Measurements from ENCODE around the gene GPC5. TPM values are rescaled to one million over a fixed set of nuclear protein-coding genes. Genes with fewer than 3 reads are reported as not detected.

Gene GPC5
- polyA plus RNA-seq, 2 of the 4 experiments (the other 2 are of a cell fraction), result not detected

DNA sequence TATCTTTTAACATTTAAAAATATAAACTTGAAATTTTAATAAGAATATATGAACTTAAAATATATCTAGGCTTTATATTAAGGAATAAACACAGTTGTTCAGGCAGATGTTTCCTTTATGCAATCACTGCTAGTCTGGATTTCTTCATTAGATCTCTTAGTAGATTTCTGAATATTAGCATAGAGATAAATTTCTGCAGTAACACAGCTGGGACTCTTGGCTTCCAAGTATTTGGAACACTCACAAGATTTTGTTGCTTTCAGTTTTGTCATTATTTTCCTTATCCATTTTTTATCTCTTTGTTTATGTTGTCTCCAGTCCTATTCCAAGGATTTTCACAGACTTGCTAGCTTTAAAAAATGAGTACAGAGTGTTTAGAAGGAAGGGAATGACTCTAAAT, 857.1 kb downstream of the GPC5 start:
- DNase-seq (ENCODE audit: low read depth in 1 of 2, low spot score in 1 of 2) (no peak), ATAC-seq (no peak), FAIRE-seq (no peak)
- no peaks in the 10 kb centered on the region for H3K4me1 ChIP-seq
- POLR2A ChIA-PET, result no interaction called here
- no peaks in the 10 kb centered on the region for H3K9me3 ChIP-seq
- H3K4me3 ChIP-seq, result no peak overlapping the region
- CTCF ChIA-PET, result no interaction called here
- TF ChIP-seq JUN (IDR thresholded peaks at IDR 0.05) (no peak), CHD4 (IDR thresholded peaks at IDR 0.05; ENCODE audit: borderline replicate concordance) (no peak), ZFP36 (IDR thresholded peaks at IDR 0.05; ENCODE audit: borderline replicate concordance, partially characterized antibody) (no peak), CBX8 (IDR thresholded peaks at IDR 0.05) (no peak), RARB (CRISPR knock-in tag; IDR thresholded peaks at IDR 0.05) (no peak), ZC3H11A (IDR thresholded peaks at IDR 0.05) (no peak), CBX2 (IDR thresholded peaks at IDR 0.05; ENCODE audit: borderline replicate concordance, low read depth) (no peak), RAD21 (conservative IDR thresholded peaks at IDR 0.05 in 1 of 2, IDR thresholded peaks at IDR 0.05 in 1 of 2) (no peak), HOXB13 (CRISPR knock-in tag; IDR thresholded peaks at IDR 0.05; ENCODE audit: low read depth) (no peak), RCOR1 (IDR thresholded peaks at IDR 0.05; ENCODE audit: low read depth, low read length) (no peak)
- TF ChIP-seq, protein P1, sequence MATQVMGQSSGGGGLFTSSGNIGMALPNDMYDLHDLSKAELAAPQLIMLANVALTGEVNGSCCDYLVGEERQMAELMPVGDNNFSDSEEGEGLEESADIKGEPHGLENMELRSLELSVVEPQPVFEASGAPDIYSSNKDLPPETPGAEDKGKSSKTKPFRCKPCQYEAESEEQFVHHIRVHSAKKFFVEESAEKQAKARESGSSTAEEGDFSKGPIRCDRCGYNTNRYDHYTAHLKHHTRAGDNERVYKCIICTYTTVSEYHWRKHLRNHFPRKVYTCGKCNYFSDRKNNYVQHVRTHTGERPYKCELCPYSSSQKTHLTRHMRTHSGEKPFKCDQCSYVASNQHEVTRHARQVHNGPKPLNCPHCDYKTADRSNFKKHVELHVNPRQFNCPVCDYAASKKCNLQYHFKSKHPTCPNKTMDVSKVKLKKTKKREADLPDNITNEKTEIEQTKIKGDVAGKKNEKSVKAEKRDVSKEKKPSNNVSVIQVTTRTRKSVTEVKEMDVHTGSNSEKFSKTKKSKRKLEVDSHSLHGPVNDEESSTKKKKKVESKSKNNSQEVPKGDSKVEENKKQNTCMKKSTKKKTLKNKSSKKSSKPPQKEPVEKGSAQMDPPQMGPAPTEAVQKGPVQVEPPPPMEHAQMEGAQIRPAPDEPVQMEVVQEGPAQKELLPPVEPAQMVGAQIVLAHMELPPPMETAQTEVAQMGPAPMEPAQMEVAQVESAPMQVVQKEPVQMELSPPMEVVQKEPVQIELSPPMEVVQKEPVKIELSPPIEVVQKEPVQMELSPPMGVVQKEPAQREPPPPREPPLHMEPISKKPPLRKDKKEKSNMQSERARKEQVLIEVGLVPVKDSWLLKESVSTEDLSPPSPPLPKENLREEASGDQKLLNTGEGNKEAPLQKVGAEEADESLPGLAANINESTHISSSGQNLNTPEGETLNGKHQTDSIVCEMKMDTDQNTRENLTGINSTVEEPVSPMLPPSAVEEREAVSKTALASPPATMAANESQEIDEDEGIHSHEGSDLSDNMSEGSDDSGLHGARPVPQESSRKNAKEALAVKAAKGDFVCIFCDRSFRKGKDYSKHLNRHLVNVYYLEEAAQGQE (IDR thresholded peaks at IDR 0.05), result no peak
- no peak overlapping the region for H3K4me2 ChIP-seq
- no peak overlapping the region for H3K27ac ChIP-seq

DNA sequence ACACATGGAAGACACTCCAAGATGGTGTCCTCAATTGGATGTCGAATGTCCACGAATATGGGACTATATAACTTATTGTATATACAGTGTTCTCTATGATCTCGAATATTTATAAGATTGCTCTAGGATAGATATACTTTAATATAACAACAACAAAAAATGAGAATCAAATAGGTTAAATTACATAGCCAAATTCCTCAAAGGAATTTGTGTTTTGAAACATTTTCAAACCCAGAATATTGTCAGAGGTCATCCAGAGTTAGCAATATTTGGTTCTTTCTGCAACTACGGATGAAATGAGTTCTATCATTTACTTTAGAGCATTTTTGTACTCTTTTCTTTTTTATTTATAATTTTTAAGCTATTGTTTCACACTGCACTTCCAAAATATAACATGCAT, 857.8 kb downstream of the GPC5 start:
- TF ChIP-seq NR3C1 (IDR thresholded peaks at IDR 0.05) (no peak), CHD4 (IDR thresholded peaks at IDR 0.05; ENCODE audit: borderline replicate concordance) (no peak), CBX8 (IDR thresholded peaks at IDR 0.05) (no peak), GATA3 (IDR thresholded peaks at IDR 0.05; ENCODE audit: borderline replicate concordance) (no peak), CBX2 (IDR thresholded peaks at IDR 0.05; ENCODE audit: borderline replicate concordance, low read depth) (no peak), MAFK (IDR thresholded peaks at IDR 0.05; ENCODE audit: partially characterized antibody) (no peak), JUNB (IDR thresholded peaks at IDR 0.05) (no peak), EP300 (IDR thresholded peaks at IDR 0.05) (no peak), FOSL2 (IDR thresholded peaks at IDR 0.05) (no peak), FOSL2 (CRISPR knock-in tag; IDR thresholded peaks at IDR 0.05) (no peak), RAD21 (conservative IDR thresholded peaks at IDR 0.05 in 1 of 2, IDR thresholded peaks at IDR 0.05 in 1 of 2) (no peak)
- TF ChIP-seq, protein P2, sequence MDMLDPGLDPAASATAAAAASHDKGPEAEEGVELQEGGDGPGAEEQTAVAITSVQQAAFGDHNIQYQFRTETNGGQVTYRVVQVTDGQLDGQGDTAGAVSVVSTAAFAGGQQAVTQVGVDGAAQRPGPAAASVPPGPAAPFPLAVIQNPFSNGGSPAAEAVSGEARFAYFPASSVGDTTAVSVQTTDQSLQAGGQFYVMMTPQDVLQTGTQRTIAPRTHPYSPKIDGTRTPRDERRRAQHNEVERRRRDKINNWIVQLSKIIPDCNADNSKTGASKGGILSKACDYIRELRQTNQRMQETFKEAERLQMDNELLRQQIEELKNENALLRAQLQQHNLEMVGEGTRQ (IDR thresholded peaks at IDR 0.05), result no peak
- DNase-seq (ENCODE audit: low read depth in 1 of 2, low spot score in 1 of 2), result no peak
- WGBS (ENCODE audit: missing lambda C conversion rate), result 34% methylated on average over 4 of the region's 4 CpGs
- no peak for ATAC-seq
- no peak for FAIRE-seq
- Histone ChIP-seq H3K27ac (no peak overlapping the region), H3K4me3 (no peak overlapping the region), H3K4me1 (no peaks in the 10 kb centered on the region), H3K4me2 (no peak overlapping the region), H3K9me3 (no peaks in the 10 kb centered on the region)
- ChIA-PET CTCF (no interaction called here), POLR2A (no interaction called here)

DNA sequence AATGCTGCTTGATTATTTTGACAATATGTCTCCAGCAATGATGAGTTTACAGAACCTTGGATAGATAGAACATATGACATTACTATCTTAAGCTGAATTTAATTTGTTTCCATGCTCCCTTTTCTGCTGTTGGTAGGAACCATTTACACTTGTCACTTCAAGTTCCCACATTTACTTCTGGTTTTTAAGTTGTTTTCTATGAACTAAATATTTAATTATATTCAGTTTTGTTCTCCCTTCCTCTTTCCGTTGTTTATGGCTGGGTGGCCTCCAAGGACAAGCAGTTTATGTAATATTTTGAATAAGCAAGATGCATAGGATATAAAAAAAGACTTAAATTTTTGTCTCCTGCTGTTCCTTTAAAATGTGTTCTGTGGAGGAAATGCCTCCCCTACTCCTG, 860.6 kb downstream of the GPC5 start:
- 8% methylated on average over 1 of the region's 1 CpG for WGBS (ENCODE audit: missing lambda C conversion rate)
- TF ChIP-seq HOXB13 (CRISPR knock-in tag; IDR thresholded peaks at IDR 0.05; ENCODE audit: low read depth) (no peak), HDAC2 (IDR thresholded peaks at IDR 0.05) (no peak), HOXA7 (CRISPR knock-in tag; IDR thresholded peaks at IDR 0.05) (no peak), EP300 (IDR thresholded peaks at IDR 0.05) (no peak), RAD21 (conservative IDR thresholded peaks at IDR 0.05 in 1 of 2, IDR thresholded peaks at IDR 0.05 in 1 of 2) (no peak), HEYL (CRISPR knock-in tag; IDR thresholded peaks at IDR 0.05) (no peak), PHF8 (IDR thresholded peaks at IDR 0.05; ENCODE audit: borderline replicate concordance, low read depth) (no peak), CBX8 (IDR thresholded peaks at IDR 0.05) (no peak), HOXB5 (CRISPR knock-in tag; IDR thresholded peaks at IDR 0.05) (no peak), SREBF2 (IDR thresholded peaks at IDR 0.05) (no peak)
- TF ChIP-seq, protein P3, sequence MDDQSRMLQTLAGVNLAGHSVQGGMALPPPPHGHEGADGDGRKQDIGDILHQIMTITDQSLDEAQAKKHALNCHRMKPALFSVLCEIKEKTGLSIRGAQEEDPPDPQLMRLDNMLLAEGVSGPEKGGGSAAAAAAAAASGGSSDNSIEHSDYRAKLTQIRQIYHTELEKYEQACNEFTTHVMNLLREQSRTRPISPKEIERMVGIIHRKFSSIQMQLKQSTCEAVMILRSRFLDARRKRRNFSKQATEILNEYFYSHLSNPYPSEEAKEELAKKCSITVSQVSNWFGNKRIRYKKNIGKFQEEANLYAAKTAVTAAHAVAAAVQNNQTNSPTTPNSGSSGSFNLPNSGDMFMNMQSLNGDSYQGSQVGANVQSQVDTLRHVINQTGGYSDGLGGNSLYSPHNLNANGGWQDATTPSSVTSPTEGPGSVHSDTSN (IDR thresholded peaks at IDR 0.05), result no peak
- TF ChIP-seq, protein P4, sequence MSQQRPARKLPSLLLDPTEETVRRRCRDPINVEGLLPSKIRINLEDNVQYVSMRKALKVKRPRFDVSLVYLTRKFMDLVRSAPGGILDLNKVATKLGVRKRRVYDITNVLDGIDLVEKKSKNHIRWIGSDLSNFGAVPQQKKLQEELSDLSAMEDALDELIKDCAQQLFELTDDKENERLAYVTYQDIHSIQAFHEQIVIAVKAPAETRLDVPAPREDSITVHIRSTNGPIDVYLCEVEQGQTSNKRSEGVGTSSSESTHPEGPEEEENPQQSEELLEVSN (IDR thresholded peaks at IDR 0.05; ENCODE audit: borderline replicate concordance, low read depth), result no peak
- TF ChIP-seq, protein P5, sequence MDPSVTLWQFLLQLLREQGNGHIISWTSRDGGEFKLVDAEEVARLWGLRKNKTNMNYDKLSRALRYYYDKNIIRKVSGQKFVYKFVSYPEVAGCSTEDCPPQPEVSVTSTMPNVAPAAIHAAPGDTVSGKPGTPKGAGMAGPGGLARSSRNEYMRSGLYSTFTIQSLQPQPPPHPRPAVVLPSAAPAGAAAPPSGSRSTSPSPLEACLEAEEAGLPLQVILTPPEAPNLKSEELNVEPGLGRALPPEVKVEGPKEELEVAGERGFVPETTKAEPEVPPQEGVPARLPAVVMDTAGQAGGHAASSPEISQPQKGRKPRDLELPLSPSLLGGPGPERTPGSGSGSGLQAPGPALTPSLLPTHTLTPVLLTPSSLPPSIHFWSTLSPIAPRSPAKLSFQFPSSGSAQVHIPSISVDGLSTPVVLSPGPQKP (IDR thresholded peaks at IDR 0.05; ENCODE audit: low read depth, low read length), result no peak

More for the DNA sequence above, 860.6 kb downstream of the GPC5 start:
- H3K27ac ChIP-seq, result no peak overlapping the region
- CTCF ChIA-PET, result no interaction called here
- ATAC-seq (no peak), FAIRE-seq (no peak), DNase-seq (ENCODE audit: low read depth in 1 of 2, low spot score in 1 of 2) (no peak)
- H3K9me3 ChIP-seq, result no peaks in the 10 kb centered on the region
- H3K4me1 ChIP-seq, result no peaks in the 10 kb centered on the region
- POLR2A ChIA-PET, result no interaction called here
- H3K4me2 ChIP-seq, result no peak overlapping the region
- H3K4me3 ChIP-seq, result no peak overlapping the region

Measured in A549 (cell line).